ENCODE measurements around the gene CEP152. TPM values are rescaled to one million over a fixed set of nuclear protein-coding genes. Genes with fewer than 3 reads are reported as not detected.
A peak's percentile ranks its signal among the peaks of the same experiment; 100 is the strongest.
"Not testable (repeated sequence)": the region's sequence is repeated elsewhere in the genome, so short reads cannot be mapped to it uniquely, and the experiment has no call there.

CEP152 gene
- total and polyA plus RNA-seq, 2 experiments from 2014 or later = 2.7 to 5.6 TPM

DNA sequence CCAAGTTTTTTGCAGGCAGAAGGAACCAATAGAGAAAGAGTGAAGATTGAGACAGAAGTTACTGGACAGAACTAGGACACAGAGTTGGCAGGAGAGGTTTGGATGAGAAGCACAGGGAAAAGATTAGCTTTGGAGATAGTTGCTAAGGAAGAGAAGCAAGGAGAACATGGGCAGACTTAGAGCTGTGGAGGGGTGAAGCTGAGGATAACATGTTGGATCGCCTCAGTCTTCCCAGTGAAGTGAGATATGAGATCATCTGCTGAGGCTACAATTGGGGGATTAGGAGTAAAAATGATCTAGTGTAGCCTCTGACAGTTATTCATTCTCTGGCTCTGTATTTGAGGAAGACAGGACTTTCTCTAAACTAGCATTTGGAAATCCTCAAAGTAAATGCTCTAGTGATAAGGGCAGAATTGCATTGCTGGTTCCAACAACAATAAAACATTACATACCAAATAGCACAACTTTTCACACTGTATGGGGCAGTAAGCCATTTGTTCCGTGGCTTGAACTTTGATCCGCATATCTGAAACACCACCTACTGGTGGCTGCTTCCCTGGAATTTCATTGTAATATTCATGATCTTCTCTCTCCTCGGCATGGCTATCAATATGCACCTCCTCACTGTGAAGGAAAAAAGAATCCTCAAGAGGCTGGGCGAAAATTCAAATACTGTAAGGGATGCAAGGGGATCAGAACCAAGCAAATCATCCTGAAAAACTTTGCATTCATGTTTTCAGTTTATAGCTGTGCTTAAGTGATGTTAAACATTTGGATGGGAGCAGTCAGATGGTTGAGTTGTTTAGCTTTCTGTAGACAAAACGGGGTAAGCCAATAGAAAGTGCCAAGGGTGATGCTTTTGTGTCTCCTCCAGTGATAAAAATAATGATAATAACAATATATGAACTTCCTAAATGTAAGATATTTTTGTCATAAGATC, 44.9 kb upstream of the CEP152 start:
- H3K27ac ChIP-seq = no peak overlapping the region
- H3K4me3 ChIP-seq = no peak overlapping the region
- H3K27me3 ChIP-seq = no peaks in the 10 kb centered on the region
- no peaks in the 10 kb centered on the region for H3K36me3 ChIP-seq
- H3K4me1 ChIP-seq (ENCODE audit: low read depth) = no peaks in the 10 kb centered on the region
- DNase-seq (ENCODE audit: low read depth in 1 of 2, low spot score in 1 of 2) = peak; percentile 51 to 85
- H3K9me3 ChIP-seq (ENCODE audit: low read depth) = no peaks in the 10 kb centered on the region
- TF ChIP-seq, protein P1, sequence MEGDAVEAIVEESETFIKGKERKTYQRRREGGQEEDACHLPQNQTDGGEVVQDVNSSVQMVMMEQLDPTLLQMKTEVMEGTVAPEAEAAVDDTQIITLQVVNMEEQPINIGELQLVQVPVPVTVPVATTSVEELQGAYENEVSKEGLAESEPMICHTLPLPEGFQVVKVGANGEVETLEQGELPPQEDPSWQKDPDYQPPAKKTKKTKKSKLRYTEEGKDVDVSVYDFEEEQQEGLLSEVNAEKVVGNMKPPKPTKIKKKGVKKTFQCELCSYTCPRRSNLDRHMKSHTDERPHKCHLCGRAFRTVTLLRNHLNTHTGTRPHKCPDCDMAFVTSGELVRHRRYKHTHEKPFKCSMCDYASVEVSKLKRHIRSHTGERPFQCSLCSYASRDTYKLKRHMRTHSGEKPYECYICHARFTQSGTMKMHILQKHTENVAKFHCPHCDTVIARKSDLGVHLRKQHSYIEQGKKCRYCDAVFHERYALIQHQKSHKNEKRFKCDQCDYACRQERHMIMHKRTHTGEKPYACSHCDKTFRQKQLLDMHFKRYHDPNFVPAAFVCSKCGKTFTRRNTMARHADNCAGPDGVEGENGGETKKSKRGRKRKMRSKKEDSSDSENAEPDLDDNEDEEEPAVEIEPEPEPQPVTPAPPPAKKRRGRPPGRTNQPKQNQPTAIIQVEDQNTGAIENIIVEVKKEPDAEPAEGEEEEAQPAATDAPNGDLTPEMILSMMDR (IDR thresholded peaks at IDR 0.05; ENCODE audit: low read depth, low read length) = peak; percentile 57

DNA sequence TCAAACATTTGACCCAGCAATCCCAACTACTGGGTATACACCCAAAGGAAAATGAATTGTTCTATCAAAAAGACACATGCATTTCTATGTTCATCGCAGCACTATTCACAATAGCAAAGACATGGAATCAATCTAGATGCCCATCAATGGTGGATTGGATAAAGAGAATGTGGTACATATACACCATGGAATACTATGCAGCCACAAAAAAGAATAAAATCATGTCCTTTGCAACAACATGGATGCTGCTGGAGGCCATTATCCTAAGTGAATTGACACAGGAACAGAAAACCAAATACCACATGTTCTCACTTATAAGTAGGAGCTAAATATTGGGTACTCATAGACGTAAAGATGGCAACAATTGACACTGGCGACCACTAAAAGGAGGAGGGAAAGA, 43.6 kb upstream of the CEP152 start:
- not testable (repeated sequence) for H3K36me3 ChIP-seq; H3K27ac ChIP-seq; DNase-seq (ENCODE audit: low read depth in 1 of 2, low spot score in 1 of 2); H3K27me3 ChIP-seq; H3K9me3 ChIP-seq (ENCODE audit: low read depth); H3K4me1 ChIP-seq (ENCODE audit: low read depth); H3K4me3 ChIP-seq

DNA sequence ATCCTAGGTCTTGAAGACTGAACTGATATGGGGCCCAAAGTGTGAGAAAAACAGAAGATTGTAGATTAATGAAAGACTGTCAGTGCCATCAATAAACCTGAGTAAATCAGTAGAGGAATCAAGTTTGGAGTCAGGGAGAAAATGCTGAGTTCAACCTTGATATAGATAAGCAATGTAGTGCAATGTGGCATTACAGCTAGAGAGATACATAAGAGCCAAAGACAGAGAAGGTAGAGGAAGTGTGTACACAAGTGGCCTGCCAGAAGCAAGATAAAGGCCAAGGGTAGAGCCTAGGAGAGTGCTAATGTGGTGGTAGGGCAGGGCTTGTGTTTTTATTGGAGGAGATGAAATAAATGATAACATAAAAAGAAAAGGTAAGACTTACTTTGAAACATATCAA, 41.1 kb upstream of the CEP152 start:
- Histone ChIP-seq H3K27me3 (no peaks in the 10 kb centered on the region), H3K4me1 (ENCODE audit: low read depth) (no peaks in the 10 kb centered on the region), H3K36me3 (no peaks in the 10 kb centered on the region), H3K27ac (no peak overlapping the region), H3K9me3 (ENCODE audit: low read depth) (no peaks in the 10 kb centered on the region), H3K4me3 (no peak overlapping the region)
- TF ChIP-seq, protein P1 (IDR thresholded peaks at IDR 0.05; ENCODE audit: low read depth, low read length) = no peak
- DNase-seq (ENCODE audit: low read depth in 1 of 2, low spot score in 1 of 2) = no peak

DNA sequence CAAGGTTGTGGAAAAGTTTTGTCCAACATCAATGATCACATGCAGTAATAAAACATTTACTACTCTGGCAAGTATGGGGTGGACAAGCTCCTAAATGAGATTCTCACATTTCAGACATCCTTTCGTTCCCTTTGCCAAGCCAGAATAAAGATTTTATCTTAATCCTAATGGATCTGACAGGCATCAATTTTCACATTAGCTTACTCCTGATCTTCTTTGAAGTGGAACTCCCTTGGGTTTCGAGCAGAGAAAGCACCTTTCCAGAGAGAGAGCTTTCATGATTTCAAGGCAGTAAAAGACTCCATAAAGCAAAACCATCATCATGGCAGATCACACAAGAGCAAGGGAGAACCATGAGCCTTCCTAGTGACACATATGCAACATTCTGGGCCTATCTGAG, 39.8 kb upstream of the CEP152 start:
- no peak for DNase-seq (ENCODE audit: low read depth in 1 of 2, low spot score in 1 of 2)
- TF ChIP-seq, protein P1 (IDR thresholded peaks at IDR 0.05; ENCODE audit: low read depth, low read length) = no peak

DNA sequence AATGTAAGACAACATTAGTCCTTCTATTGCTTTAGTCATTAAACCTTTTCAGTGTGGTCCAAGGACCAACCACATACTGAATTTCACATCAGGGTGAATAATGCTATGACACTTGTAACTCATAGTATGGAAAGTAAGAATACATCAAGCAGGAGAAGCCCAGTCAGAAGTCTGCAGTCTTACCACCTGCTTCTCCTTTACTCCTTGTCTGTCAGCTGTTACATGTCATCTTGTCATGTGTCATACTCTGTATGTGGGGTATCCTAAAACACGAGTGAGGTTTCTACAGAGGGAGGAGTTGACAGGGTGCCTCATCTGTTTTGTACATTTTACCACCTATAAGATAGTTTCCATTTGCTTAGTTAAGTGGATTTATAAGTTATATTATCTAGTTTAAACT, 34.3 kb upstream of the CEP152 start:
- TF ChIP-seq, protein P1 (IDR thresholded peaks at IDR 0.05; ENCODE audit: low read depth, low read length) = no peak
- Histone ChIP-seq H3K27me3 (no peaks in the 10 kb centered on the region), H3K36me3 (no peaks in the 10 kb centered on the region), H3K4me3 (no peak overlapping the region), H3K27ac (no peak overlapping the region), H3K4me1 (ENCODE audit: low read depth) (no peaks in the 10 kb centered on the region), H3K9me3 (ENCODE audit: low read depth) (no peaks in the 10 kb centered on the region)
- no peak for DNase-seq (ENCODE audit: low read depth in 1 of 2, low spot score in 1 of 2)

More for the DNA sequence above, 39.8 kb upstream of the CEP152 start:
- H3K27me3 ChIP-seq = no peaks in the 10 kb centered on the region
- no peaks in the 10 kb centered on the region for H3K36me3 ChIP-seq
- H3K4me3 ChIP-seq = no peak overlapping the region
- no peak overlapping the region for H3K27ac ChIP-seq
- no peaks in the 10 kb centered on the region for H3K4me1 ChIP-seq (ENCODE audit: low read depth)
- no peaks in the 10 kb centered on the region for H3K9me3 ChIP-seq (ENCODE audit: low read depth)

DNA sequence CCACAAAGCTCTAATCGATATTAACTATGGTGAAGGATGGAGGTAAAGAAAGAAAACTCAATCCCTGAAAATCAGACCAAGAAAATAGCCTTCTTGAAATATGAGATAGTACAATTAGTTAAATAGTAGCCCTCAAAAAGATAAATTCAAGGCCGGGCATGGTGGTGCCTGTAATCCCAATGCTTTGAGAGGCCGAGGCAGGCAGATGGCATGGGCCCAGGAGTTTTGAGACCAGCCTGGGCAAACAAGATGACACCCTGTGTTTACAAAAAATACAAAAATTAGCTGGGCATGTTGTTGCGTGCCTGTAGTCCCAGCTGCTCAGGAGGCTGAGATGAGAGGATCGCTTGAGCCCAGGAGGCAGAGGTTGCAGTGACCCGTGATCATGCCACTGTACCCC, 31.6 kb upstream of the CEP152 start:
- H3K36me3 ChIP-seq = no peaks in the 10 kb centered on the region
- no peaks in the 10 kb centered on the region for H3K4me1 ChIP-seq (ENCODE audit: low read depth)
- DNase-seq (ENCODE audit: low read depth in 1 of 2, low spot score in 1 of 2) = no peak
- no peaks in the 10 kb centered on the region for H3K9me3 ChIP-seq (ENCODE audit: low read depth)
- H3K4me3 ChIP-seq = no peak overlapping the region
- TF ChIP-seq, protein P1 (IDR thresholded peaks at IDR 0.05; ENCODE audit: low read depth, low read length) = no peak
- H3K27me3 ChIP-seq = no peaks in the 10 kb centered on the region
- H3K27ac ChIP-seq = no peak overlapping the region
